Heart left ventricle (tissue), 13 donors: Measurements from ENCODE around the gene CFAP77.

ENCODE experiments used
- CTCF ChIP-seq, 12 donors: fragments of 200-600 bp; sonication (generic) in 4 of 12; IDR thresholded peaks; one replicate each; pipeline versions ENCODE4 v1.5.0 to v1.8.0; 2018 to 2022; ENCODE audit warnings: antibody characterized with exemption in 12 of 12, mild to moderate bottlenecking in 5 of 12
- POLR2A ChIP-seq, 2 donors: fragments of 450-650 bp; IDR thresholded peaks; one replicate each; pipeline ENCODE4 v1.6.1; 2017; ENCODE audit warnings: antibody characterized with exemption in 2 of 2, mild to moderate bottlenecking in 2 of 2, moderate library complexity in 2 of 2
- donor health status: ischemic (EF 13 %, LVEDD 7.1; RV severe dilation, severe dysfunction).
- donor health status: DM: no; HTN: yes; CAD: no.
- donor health status: DM: no; HTN: no; CAD: no.
- donor health status: ischemic (EF 25% LVEDD 6.9; RV normal size, moderate dysfunction).
- donor health status: ischemic (EF 25% LVEDD 5.7; RV mildly dilated, moderate dysfunction).
- donor health status: ischemic (EF 35%, LVEDD 5.7; RV mildly dilated, moderate dysfunction).
- donor health status: nonischemic (EF 11% LVEDD 7.7; RV severe dilation, severe dysfunction).
- donor health status: DM: yes; HTN: yes; CAD: no.
- donor health status: PGD.
- donor health status: ischemic (EF 29% LVEDD 5.4; RV normal size, mild dysfunction).
- donor health status: nonischemic (EF 23%, LVEDD 6.1; RV moderate dilation, normal function).

- TF ChIP-seq CTCF (IDR thresholded peaks at IDR 0.05) = no peak
- TF ChIP-seq POLR2A (IDR thresholded peaks at IDR 0.05) = no peak
These were observed 78.0 kb downstream of the CFAP77 start for GRCh38 chr9:132487980-132488535.
